ENCODE measurements around the gene IRX3.

Gene IRX3

DNA sequence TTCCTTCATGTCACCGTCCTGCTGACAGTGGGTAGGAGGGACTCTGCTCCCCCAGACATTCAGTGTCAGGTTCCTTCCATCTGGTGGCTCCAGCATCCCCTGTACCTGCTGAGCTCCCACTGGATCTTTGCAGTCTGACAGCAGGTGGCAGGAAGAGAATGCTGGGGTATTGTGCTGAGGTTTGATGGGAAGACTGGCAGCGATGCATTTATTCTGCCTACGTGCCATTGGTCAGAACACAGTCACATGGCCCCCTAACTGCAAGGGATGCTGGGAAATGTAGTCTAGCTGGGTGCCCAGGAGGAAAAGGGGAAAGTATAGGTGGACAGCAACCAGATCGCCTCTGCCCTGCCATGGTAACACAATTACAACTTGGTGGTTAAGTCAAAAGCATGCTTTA lies 44.4 kb downstream of the IRX3 start:
- Histone ChIP-seq H3K9me3 (ENCODE audit: control insufficient read depth, low read length) (peaks cover 6% of the 10 kb centered on the region), H3K4me1 (ENCODE audit: control insufficient read depth, insufficient read depth, low read length) (peaks cover 15% of the 10 kb centered on the region), H3K36me3 (ENCODE audit: control insufficient read depth, insufficient read depth, low read length, severe bottlenecking) (no peaks in the 10 kb centered on the region), H3K9ac (ENCODE audit: low read length) (no peak overlapping the region), H3K4me3 (ENCODE audit: low read length) (no peak overlapping the region), H3K27me3 (replicated peaks; ENCODE audit: control insufficient read depth, insufficient read depth, low read length) (peaks cover 44% of the 10 kb centered on the region)
- no peak for DNase-seq (ENCODE audit: low read depth)

DNA sequence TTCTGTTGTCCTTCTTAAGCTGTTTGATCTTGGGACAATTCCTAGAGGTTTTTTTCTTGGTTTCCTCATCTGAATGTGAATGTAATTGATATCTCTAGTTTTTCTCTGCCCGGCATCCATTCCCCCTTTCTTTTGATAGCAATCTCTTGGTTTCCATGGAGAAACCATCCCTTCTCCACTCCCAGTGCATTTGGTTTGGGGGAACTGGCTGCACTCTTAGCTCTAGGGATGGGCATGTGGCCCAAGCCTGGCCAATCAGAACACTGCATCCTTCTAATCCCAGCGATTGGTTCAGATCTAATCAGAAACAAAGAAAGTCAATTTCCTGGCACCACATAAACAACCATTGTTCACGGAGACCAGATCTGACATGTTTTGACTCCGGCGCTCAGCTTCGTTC lies 45.1 kb downstream of the IRX3 start:
- Histone ChIP-seq H3K9me3 (ENCODE audit: control insufficient read depth, low read length) (peaks cover 6% of the 10 kb centered on the region), H3K4me3 (ENCODE audit: low read length) (no peak overlapping the region), H3K27me3 (replicated peaks; ENCODE audit: control insufficient read depth, insufficient read depth, low read length) (peaks cover 39% of the 10 kb centered on the region), H3K9ac (ENCODE audit: low read length) (no peak overlapping the region), H3K36me3 (ENCODE audit: control insufficient read depth, insufficient read depth, low read length, severe bottlenecking) (no peaks in the 10 kb centered on the region), H3K4me1 (ENCODE audit: control insufficient read depth, insufficient read depth, low read length) (peaks cover 20% of the 10 kb centered on the region)
- DNase-seq (ENCODE audit: low read depth), result no peak

DNA sequence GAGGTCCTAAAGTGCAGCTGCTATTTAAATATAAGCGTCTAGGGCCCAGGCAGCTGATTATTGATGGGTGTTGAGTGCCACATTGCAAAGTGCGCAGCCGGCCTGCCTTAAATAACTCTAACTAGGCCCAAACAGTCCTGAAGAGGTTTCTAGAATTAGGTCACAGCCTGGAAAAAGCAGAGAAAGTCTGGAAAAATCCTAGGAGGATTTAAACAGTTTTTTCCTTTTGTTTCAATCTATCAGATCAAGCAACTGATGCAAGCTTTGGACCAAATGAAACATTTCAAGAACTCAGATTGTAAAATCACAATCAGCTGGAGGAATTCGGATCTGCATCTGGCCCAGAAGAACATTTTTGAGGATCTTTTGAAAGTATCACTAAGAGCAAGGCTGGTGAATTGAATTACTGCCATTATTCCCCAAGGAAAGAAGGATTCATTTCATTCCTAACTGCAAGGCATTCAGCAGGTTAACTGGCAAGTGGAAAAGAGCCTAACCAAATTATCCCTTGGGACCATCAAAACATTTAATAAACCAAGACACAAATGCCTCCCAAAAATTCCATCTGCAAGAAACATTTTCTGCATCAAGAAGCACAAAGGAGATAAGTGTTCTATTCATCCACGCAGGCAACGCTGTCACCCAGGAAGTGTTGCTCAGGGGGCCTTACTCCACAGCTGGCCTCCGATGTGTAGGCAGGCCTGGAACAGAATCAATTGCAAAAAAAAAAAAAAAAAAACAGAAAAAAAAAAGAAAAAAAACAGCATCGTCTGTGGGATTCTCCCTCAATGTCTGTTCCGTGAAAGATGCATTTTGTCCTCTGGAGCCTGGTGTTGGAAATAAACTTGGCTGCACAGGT lies 46.1 kb downstream of the IRX3 start:
- Histone ChIP-seq H3K4me3 (ENCODE audit: low read length) (no peak overlapping the region), H3K27me3 (replicated peaks; ENCODE audit: control insufficient read depth, insufficient read depth, low read length) (peaks cover 29% of the 10 kb centered on the region), H3K36me3 (ENCODE audit: control insufficient read depth, insufficient read depth, low read length, severe bottlenecking) (no peaks in the 10 kb centered on the region), H3K9me3 (ENCODE audit: control insufficient read depth, low read length) (no peaks in the 10 kb centered on the region), H3K4me1 (ENCODE audit: control insufficient read depth, insufficient read depth, low read length) (peaks cover 20% of the 10 kb centered on the region), H3K9ac (ENCODE audit: low read length) (peak overlapping the region; percentile 78)
- peak; percentile 29 for DNase-seq (ENCODE audit: low read depth)

DNA sequence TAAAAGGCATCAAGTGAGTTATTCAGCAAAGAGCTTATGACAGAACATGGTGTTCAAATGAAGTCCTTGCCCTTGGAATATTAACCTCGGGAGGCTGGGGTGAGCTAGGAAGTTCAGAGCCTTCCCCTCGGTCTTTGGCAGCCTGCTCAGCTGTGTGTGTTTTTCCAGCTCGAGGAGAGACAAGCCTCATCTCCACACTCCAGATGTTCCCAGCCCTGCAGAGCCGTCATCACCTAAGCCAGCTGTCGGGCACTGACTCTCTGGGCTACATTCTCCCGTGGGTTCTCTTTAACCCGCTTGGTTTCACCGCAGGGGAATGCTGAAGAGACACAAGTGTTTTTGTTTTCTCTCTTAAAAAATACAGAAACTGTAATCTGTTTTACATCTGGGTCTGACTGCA lies 47.1 kb downstream of the IRX3 start:
- H3K9ac ChIP-seq (ENCODE audit: low read length), result peak overlapping the region; percentile 78
- no peak overlapping the region for H3K4me3 ChIP-seq (ENCODE audit: low read length)
- peak; percentile 7 for DNase-seq (ENCODE audit: low read depth)
- peaks cover 20% of the 10 kb centered on the region for H3K4me1 ChIP-seq (ENCODE audit: control insufficient read depth, insufficient read depth, low read length)
- H3K27me3 ChIP-seq (replicated peaks; ENCODE audit: control insufficient read depth, insufficient read depth, low read length), result peaks cover 20% of the 10 kb centered on the region
- no peaks in the 10 kb centered on the region for H3K36me3 ChIP-seq (ENCODE audit: control insufficient read depth, insufficient read depth, low read length, severe bottlenecking)
- no peaks in the 10 kb centered on the region for H3K9me3 ChIP-seq (ENCODE audit: control insufficient read depth, low read length)

DNA sequence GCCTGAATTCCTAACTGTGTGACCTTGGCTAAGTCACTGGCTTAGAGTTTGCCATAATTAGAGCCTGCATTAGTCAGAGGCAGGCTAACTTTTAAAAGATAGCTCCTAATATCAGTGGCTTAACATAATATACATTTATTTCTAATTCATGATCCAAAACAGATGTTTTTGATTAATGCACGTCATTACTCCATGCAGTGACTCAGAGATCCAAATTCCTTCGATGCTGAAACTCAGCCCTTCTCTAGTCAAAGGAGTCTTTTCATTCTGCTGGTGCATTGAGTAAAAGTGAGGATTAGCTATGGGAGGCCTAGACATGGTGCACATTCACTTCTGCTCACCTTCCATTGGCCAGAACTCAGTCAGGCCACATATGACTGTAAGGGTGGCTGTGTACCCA lies 49.8 kb downstream of the IRX3 start:
- peak; percentile 10 for DNase-seq (ENCODE audit: low read depth)
- Histone ChIP-seq H3K4me3 (ENCODE audit: low read length) (no peak overlapping the region), H3K9me3 (ENCODE audit: control insufficient read depth, low read length) (no peaks in the 10 kb centered on the region), H3K27me3 (replicated peaks; ENCODE audit: control insufficient read depth, insufficient read depth, low read length) (peaks cover 9% of the 10 kb centered on the region), H3K9ac (ENCODE audit: low read length) (no peak overlapping the region), H3K4me1 (ENCODE audit: control insufficient read depth, insufficient read depth, low read length) (peaks cover 20% of the 10 kb centered on the region), H3K36me3 (ENCODE audit: control insufficient read depth, insufficient read depth, low read length, severe bottlenecking) (no peaks in the 10 kb centered on the region)

DNA sequence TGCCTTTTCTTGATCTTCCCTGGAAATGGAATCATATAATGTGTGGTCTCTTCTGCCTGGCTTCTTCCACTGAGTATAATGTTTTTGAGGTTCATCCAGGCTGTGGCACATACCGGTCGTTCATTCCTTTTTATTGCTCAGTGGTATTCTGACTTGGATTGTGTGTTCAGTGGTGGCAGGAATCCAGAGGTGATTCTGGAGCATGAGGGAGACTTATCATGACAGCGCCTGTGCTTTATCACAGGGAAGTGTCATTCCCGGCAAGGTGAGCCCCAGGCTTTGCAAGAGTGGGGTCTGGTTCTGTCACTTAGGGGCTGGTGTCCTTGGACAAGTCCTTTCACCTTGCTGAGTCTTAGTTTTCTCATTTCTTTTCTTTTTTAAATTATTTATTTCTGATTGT lies 53.0 kb downstream of the IRX3 start:
- DNase-seq (ENCODE audit: low read depth), result no peak
- no peak overlapping the region for H3K9ac ChIP-seq (ENCODE audit: low read length)
- H3K4me1 ChIP-seq (ENCODE audit: control insufficient read depth, insufficient read depth, low read length), result peaks cover 5% of the 10 kb centered on the region
- H3K9me3 ChIP-seq (ENCODE audit: control insufficient read depth, low read length), result peaks cover under 1% of the 10 kb centered on the region
- no peak overlapping the region for H3K4me3 ChIP-seq (ENCODE audit: low read length)
- no peaks in the 10 kb centered on the region for H3K36me3 ChIP-seq (ENCODE audit: control insufficient read depth, insufficient read depth, low read length, severe bottlenecking)
- H3K27me3 ChIP-seq (replicated peaks; ENCODE audit: control insufficient read depth, insufficient read depth, low read length), result peaks cover 20% of the 10 kb centered on the region

Measured in adipocyte (in vitro differentiated cells).